Activated T-cell treated with anti-CD3 and anti-CD28 coated beads for 24 hours (primary cell): ENCODE data around the gene FOXN3.

Source experiments
- DNase-seq: peaks from one replicate; pipeline ENCODE4 v3.0.0-alpha.2; 2020; ENCODE audit warnings: low read depth

Gene FOXN3

DNA sequence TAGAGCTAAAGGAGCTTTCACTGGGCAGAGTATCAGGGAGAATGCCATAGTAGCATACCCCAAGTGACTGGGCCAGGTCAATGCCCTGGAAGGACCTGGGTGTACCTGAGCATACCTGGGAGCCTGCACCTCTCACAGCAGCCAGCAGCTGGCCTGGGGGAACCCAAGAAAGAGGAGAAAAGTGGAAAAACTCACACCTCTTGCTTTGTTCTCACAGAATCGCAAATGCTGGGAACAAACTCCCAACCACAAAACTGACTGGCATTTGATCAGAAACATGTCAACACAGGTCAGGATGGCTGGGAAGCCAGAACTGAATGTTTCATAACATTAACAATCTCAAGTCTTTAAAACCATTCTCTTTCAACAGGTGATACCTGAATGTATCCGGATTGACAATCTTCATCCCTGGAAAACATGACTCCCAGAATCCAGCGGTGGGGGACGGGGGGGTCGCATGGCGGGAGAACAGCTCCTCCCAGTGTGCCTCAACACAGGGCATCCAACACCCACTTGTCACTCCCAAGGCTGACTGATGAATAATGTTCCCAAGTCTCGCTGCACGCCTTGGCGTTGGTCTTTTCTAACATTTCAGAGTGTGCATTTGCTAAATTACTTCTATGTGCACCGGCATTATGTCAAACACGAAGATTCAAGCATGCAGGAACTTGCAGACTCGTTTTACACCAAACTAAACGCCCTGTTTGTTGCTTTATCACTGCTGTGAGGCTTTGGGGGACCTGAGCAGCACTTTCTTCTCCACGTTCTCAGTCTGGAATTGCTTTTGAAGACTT, 7.9 kb downstream of the FOXN3 start:
- no peak for DNase-seq

DNA sequence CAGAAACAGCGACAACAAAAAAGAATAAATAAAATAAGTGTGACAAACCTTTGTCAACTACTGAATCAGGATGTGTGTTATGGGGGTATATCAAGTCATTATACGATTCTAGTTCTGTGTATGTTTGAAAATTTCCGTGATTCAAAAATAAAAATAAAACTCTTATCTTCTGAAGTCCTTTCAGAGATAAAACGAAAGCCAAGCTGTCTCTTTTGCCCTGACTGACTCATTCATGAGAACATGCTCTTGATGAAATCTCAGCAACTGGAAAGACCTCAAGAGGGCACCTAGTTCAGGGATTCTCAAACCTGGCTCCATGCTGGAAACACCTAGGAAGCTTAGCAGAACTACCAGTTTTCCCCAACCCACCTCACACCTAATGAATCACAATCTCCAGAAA, 9.2 kb downstream of the FOXN3 start:
- no peak for DNase-seq

DNA sequence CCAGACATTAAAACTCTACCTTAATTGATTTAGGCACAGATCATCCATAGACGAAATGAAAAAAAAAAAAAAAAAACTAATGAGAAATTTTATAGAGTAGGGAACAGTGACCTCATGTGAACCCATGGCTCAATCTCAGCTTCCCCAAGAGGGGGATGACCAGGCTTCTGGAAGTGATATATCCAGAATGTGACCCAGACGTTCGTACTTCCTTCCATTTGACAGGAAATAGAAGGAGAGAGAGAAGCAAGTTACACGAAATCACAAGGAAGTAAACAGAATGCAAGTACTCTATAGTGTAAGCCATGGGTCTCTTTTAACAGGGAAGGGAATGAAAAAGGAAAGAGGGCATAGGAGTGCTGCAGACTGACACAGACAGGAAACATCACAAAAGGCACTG, 10.1 kb downstream of the FOXN3 start:
- no peak for DNase-seq

DNA sequence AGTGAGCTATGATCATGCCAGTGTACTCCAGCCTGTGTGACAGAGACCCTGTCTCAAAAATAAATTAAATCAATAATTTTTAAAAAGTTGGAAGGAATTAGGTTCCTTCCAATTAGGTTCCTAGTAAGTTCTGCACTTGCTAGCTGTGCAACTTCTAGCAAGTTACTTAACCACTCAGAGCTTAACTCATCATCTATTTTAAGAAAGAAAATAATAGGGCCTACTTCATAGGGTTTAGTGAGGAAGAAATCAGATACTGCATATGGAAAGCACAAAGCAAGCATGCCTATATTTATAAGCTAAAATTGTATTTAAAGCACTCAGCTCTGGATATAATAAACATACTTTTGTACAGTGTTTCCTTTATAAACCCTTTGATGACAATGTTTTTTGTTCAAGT, 10.7 kb downstream of the FOXN3 start:
- DNase-seq: no peak

DNA sequence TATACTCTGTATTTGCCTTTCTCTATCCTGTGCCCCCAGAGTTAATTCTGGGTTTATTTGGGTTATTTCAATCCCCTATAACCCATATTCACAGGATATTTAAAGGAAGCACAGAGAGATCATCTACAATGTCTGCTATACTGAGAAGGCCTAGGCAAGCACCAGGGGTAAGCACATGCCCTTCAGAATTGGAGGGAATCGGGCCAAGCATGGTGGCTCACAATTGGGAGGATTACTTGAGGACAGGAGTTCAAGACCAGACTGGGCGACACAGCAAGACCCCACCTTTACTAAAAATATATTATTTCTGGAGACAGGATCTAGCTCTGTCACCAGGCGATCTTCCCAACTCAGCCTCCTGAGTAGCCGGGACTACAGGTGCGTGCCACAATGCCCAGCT, 11.3 kb downstream of the FOXN3 start:
- DNase-seq: no peak

DNA sequence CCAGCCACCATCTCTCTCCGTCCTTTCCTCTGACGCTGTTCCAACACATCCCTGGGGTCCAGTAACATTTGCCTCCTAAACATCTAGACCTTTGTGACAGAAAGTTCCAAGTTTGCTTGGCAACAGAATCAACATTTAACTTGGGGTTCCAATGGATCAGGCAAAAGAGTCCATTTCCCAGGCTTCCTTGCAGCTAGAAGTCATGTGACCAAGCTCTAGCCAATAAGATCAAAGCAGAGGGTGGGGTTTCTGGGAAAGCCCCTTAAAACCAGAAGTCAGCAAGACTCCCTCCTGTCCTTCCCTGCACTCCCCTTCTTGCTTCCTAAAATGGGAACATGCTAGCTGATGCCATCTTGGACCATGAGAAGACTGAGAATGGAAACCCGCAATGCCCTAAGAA, 14.7 kb downstream of the FOXN3 start:
- DNase-seq: no peak

DNA sequence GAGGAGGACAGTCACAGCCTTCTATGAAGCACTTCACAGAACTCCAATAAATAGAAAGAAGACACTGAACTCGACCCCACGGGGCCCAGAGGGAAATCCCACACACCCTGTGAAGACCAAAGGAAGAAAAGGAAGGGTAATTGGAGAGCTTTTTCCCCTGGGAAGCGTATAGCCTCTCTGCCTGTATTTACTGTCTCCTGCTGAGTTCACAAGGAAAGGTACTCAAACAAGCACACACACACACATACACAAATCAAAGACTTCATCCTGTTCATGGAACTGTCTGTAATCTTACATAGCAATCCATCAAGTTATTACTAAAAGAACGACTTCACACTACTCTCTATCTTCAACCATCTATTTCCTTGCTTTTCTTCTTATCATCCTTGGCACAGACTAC, 15.3 kb downstream of the FOXN3 start:
- DNase-seq: no peak

DNA sequence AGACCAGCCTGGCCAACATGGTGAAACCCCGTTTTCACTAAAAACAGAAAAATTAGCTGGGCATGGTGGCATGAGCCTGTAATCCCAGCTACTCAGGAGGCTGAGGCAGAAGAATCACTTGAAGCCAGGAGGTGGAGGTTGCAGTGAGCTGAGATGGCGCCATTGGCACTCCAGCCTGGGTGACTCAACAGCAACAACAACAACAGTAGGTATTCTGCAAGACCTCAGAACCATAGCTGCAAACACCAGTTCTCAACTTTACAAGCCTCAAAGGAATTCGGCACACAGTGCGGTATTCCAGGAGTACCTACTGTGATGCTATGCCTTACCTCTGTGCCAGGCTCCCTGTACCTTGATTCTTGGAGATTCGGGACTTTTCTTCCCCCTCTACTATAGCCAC, 15.8 kb downstream of the FOXN3 start:
- no peak for DNase-seq

DNA sequence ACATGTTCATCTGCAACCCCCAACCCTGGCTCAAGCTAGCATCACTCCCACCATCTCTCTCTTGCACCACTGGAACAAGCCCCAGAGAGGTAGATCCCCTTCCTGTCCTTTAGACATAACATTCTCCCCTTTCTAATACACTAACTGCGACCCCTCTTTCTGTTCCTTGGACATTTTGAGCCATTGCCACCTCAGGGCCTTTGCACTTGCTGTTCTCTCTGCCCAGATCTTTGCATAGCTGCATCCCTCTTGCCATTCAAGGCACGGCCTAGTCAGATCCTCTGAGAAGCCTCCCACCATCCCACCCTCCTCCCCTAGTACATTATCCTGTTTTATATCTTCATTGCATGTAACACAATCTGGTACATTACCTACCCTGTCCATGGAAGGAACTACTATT, 16.5 kb downstream of the FOXN3 start:
- DNase-seq: no peak

DNA sequence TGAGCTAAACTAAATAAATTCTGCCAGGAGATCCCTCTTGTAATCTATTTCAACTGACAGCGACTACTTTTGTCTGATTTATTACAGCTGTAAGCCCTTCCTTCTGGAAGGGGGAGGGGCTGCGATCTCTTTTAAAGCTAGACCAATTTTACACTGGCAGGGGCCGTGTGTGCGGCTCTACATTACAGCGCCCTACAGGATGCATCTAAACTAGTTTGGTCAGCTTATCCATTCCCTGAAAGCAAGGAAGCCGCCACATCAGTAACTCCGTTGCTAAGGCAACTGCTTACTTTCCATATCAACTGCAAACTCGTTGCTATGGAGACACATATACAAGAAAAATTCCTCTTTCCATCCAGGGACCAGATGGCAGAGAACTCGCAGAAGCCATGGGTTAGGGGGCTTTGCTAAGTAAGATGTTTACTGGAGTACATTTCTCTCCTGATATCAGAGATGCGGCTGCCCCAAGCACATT, 17.4 kb downstream of the FOXN3 start:
- DNase-seq: no peak

DNA sequence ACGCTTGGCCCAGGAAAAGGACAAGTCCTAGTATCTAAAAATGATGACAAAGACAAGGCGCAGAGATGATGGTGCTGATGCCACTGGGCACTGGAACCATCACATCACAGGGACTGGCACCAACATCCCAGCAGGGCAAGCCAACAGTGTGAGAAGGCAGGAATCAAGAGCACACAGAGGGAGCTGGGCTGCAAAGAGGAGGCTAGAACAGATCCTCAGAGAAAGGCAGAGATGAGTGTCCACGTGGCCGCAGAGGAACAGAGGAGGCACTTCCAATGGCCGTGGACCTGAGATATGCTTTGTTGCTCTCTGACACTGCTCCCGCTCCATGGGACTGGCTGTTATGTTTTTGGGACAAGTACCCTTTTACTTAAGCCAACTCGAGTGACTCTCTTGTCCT, 17.9 kb downstream of the FOXN3 start:
- no peak for DNase-seq

DNA sequence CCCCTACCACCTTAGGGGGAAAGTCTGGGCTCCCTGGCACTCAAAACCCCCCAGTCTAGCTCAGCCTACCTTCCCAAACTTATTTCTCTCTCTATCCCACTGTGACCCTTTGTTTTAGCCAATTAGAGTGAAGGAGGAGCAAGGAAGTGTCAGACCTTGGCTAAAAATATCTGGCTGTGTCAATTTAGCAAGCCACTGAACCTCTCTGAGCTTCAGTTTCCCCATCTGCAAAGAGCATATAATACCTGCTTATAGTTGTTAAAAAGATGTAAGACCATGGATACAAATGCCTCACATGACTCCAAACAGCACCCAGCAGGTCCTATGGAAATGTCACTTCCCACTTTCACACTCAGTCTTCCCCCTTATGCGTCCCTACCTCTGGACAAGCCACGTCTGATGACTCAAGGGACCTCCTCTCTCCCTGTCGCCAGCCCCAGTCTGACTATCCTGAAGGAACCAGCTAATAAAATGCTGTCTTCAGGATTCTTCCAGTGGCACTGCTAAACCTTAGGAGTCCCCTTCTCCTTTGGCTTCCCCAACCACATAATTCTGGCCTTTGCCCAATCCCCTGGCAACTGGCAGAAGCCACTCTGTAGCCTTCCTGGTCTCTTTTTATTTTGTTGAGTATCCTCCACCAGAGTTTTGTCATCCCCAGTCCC, 19.3 kb downstream of the FOXN3 start:
- DNase-seq: no peak

DNA sequence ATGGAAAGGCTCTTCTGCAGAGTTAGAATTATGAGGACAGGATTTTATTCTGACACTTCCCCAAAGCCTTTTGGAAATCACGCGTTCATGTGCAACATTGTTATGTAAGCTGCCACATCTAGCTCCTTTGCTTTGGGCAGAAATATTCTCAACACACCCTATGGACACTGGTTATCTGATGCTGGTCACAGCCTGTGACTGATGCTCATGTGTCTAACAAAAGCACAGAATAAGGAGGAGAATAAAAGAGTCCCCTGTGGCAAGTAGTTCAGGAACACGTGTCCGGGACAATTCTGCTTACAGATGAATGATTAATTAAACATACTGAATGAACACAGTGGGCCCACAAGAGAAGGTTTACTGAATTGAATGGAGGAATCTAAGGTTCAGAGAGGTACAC, 22.1 kb downstream of the FOXN3 start:
- no peak for DNase-seq

DNA sequence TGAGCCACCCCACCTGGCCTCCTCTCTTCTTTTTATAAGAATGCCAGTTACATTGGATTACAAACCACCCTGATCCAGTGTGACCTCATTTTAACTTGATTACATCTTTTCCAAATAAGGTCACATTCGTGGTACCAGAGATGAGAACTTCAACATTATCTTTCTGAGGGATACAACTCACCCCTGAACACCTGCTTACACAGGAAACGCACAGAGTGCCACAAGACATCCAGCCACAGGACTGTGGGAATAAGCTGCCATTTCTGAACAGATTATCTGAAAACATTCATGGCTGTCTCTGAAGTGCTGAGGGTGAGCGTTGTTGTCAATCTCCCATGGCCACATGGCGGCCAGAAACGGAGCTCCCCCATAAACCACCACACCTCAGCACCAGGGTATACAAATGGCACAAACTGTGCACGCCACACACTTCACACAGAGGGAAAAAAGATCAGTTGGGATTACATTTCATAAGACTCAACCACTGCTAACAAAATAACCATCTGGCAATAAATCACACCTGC, 23.7 kb downstream of the FOXN3 start:
- no peak for DNase-seq

DNA sequence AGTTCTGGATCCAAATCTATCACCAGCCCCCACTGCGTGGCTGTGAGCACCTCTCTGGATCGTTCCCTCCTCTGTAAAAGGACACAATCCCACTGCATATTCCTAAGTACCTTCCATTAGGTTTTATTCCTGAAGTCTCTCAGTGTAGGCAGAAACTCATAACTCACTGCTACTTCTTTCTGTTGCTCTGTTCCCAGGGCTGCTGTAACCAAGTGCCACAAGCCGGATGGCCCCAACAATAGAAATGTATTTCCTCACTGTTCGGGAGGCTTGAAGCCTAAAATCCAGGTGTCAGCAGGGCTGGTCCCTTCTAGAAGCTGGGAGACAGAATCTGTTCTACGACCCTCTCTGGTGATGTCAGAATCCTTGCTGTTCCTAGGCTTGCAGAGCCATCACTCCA, 24.9 kb downstream of the FOXN3 start:
- no peak for DNase-seq

DNA sequence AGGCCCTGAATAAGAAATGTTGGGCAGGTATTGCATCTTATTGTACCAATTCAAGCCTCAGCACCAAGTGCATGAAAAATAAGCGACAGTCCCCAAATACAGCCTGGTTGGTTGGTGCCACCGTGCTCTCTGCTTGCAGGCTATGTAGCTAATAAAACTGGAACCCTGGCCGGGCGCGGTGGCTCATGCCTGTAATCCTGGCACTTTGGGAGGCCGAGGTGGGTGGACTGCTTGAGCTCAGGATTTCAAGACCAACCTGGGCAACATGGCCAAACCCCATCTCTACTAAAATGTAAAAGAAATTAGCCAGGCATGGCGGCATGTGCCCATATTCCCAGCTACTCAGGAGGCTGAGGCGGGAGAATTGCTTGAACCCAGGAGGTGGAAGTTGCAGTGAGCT, 25.5 kb downstream of the FOXN3 start:
- no peak for DNase-seq

DNA sequence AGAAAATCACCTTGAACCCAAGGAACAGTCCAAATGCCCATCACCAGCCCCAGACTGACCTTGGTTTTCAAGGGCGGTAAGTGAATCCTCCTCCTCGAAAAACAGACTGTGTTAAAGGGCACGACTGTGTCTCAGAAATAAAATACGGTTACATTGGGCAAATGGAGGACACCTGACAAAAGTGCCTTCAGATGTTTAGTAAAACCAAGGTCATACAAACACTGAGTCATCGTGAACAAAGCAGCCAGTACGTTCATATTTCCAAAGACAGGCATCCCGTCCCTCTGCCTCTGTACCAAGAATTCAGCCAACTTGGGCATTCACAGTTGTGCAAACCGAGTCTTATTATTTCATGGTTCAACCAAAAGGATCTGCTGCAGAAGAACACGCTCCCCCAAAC, 25.9 kb downstream of the FOXN3 start:
- no peak for DNase-seq

DNA sequence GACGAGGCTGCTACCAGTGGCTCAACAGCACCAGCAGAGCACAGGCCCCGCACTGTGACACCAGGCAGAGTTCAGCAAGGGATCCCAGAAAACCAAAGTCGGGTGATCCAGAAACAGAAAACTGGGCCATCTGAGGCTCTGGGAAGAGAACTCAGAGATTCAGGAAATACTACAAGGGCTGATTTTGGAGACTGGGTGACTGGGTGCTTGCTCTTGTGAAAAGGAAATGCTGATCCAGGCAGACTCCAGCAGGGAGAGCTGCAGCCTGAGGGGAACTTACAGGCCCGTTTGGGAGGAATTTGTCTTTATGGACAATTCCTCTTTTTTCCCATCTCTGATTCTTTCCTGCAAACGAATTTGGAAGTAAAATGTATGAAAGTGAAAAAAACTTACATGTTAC, 28.2 kb downstream of the FOXN3 start:
- no peak for DNase-seq

DNA sequence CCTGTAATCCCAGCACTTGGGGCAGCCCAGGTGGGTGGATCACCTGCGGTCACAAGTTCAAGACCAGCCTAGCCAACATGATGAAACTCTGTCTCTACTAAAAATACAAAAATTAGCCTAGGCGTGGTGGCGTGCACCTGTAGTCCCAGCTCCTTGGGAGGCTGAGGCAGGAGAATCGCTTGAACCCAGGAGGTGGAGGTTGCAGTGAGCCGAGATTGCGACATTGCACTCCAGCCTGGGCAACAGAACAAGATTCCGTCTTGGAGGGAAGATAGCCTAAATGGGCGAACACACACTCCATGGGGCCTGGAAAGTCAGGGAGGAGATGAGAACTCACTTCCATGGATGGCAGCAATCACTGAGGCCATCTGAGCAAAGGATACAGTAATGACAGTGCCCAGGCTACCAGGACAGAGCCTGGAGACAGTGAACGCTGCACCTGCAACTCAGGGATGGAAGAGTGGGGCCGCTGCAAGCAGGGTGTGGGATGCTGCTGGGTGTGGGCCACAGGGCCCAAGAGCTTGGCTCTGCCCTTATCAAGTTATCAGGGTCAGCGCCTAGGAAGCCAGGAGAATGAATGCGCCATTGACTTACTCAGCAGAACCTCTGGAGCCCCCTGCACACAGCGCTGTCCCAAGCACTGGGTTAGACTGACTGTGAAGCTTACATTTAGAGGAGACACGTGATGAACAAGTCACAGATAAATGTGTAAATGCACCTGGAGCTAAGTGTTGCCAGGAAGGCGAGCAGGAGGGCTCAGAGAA, 28.9 kb downstream of the FOXN3 start:
- no peak for DNase-seq

DNA sequence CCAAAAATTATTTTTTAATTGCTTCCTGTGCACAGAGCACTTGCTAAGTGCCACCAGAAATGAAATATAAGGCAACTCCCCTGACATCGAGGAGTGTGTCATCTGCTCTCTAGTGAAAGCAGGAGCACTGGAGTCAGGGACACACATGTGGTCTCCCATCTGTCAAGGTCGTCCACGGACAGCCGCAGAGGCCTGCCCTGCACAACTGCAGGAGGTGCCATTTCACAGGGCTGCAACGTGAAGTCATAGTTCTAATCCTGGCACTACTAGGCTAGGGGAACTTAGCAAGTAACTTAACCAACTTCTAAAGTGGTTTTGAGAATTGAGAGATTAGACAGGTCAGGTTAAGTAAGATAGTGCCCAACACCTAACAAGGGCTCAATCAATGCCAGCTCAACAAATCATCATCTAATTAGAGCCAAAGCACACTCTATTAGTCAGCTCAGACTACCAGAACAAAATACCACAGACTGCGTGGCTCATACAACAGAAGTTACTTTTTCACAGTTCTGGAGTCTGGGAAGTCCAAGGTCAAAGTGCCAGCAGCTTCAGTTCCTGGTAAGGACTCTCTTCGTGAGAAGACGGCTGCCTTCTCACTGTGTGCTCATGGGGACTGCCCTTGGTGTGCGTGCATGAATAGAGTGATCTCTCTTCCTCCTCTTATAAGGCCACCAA, 30.7 kb downstream of the FOXN3 start:
- DNase-seq: no peak

DNA sequence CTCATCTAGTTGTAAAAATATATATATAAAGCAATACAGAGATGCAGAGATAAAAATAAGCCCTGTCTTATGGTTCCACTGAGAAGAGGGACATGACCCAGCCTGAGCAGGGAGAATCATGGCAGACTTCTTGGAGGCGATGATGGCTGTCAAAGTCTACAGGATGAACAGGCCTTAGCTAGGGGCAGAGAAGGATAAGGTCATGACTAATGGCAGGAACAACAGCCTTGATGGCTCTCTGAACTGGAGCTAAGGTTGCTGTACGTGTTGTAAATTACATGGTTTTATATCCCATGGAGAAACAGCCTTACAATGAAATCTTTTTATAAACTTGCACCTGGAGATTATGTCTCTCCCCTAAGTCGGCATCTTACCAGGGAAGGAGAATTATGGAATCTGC, 32.4 kb downstream of the FOXN3 start:
- DNase-seq: no peak

DNA sequence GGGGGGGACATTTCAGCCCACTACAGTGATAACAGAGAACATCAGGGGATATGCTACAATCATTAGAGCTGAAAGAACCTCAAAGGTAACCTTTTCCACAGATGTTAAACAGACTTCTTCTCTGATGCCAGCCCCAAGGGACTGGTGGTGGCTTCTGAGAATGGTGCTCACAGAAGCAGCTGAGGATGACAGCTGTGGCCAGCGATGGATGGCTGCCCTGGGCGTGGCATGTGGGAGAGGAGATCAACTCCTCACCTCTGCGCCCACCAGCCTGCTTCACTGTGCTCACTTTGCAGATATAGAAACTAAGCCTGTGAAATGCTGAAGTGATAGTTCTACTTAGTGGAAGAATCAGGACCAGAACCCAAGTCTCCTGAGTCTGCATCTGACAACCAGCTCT, 33.0 kb downstream of the FOXN3 start:
- DNase-seq: no peak
